PC-9 (cell line): Measurements from ENCODE around the gene TEDDM1.

Experiments
- EZH2 ChIP-seq: fragments of 200-600 bp; sonication (generic); IDR thresholded peaks from 2 replicates; pipeline ENCODE4 v1.8.0; 2017; ENCODE audit warnings: antibody characterized with exemption, low read depth
- TF ChIP-seq, protein P1 (sequence below): fragments of 200-600 bp; sonication (generic); conservative IDR thresholded peaks from 2 replicates; pipeline ENCODE4 v1.6.1; 2017; ENCODE audit warnings: mixed run types, antibody characterized with exemption, mild to moderate bottlenecking, moderate library complexity

DNA sequence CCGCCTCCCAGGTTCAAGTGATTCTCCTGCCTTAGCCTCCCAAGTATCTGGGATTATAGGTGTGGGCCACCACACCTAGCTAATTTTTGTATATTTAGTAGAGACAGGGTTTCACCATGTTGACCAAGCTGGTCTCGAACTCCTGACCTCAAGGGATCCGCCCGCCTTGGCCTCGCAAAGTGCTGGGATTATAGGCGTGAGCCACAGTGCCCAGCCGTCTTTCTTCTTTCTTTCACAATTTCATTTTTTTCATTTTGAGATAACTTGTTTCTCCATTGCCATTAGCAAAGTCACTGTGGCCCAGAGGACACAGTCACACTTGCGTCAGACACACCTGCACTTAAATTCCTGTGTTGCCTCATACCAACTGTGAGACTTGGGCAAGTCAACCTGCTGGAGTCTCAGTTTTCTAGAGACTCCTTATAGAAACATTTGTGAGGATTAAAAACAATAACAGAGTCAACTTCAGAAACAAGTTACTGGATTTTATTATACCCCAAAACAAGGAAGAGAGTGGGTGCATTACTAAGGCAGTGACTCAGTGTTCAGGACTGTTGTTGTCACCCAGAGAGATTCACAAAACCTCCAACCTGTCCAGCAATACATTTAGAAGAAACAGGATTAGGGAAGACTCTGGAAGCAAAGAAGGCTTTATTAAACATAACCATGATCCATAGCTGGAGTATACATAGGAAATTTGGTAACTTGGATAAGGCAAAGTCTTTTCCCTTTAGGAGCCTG is 2.6 kb downstream of the TEDDM1 start:
- TF ChIP-seq, protein P1, sequence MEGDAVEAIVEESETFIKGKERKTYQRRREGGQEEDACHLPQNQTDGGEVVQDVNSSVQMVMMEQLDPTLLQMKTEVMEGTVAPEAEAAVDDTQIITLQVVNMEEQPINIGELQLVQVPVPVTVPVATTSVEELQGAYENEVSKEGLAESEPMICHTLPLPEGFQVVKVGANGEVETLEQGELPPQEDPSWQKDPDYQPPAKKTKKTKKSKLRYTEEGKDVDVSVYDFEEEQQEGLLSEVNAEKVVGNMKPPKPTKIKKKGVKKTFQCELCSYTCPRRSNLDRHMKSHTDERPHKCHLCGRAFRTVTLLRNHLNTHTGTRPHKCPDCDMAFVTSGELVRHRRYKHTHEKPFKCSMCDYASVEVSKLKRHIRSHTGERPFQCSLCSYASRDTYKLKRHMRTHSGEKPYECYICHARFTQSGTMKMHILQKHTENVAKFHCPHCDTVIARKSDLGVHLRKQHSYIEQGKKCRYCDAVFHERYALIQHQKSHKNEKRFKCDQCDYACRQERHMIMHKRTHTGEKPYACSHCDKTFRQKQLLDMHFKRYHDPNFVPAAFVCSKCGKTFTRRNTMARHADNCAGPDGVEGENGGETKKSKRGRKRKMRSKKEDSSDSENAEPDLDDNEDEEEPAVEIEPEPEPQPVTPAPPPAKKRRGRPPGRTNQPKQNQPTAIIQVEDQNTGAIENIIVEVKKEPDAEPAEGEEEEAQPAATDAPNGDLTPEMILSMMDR = no peak
- no peak for TF ChIP-seq EZH2
